Measurements from ENCODE around the gene CENPB. TPM values are rescaled to one million over a fixed set of nuclear protein-coding genes. Genes with fewer than 3 reads are reported as not detected.

CENPB gene
- total RNA-seq, 1 experiment from 2014 or later, result 108 TPM

- Histone ChIP-seq H3K36me3 (ENCODE audit: insufficient read depth, low read length, poor library complexity, severe bottlenecking) (no peaks in the 10 kb centered on the region), H3K9me3 (ENCODE audit: low read depth, low read length, poor library complexity, severe bottlenecking) (no peaks in the 10 kb centered on the region), H3K4me1 (ENCODE audit: insufficient read depth, low read length, poor library complexity, severe bottlenecking) (no peaks in the 10 kb centered on the region), H3K4me3 (ENCODE audit: low read depth, low read length, poor library complexity, severe bottlenecking) (no peak overlapping the region), H3K27me3 (replicated peaks; ENCODE audit: insufficient read depth, low read depth, low read length, poor library complexity) (no peaks in the 10 kb centered on the region), H3K27ac (ENCODE audit: low read depth, low read length, poor library complexity, severe bottlenecking) (no peak overlapping the region)
- CTCF ChIA-PET, result no interaction called here
- intact Hi-C loops (cut with micrococcal nuclease; ENCODE audit: unreplicated experiment), result no loop called here
- no peak for DNase-seq (ENCODE audit: low spot score)
- POLR2A ChIA-PET (ENCODE audit: low non-redundant PET), result no interaction called here
- no peak for TF ChIP-seq EZH2 (IDR thresholded peaks at IDR 0.05; ENCODE audit: borderline replicate concordance, low read depth, low read length, poor library complexity, severe bottlenecking)
- no peak for TF ChIP-seq CTCF (conservative IDR thresholded peaks at IDR 0.05; ENCODE audit: low read depth, low read length)
- BruUV-seq (replicated peaks), result no TSS peak
Observed at GRCh38 chr20:3738111-3739053, 48.2 kb downstream of the CENPB start.

GRCh38 chr20:3735768-3736167 lies 50.8 kb downstream of the CENPB start:
- DNase-seq (ENCODE audit: low spot score), result no peak
- no peak overlapping the region for H3K4me3 ChIP-seq (ENCODE audit: low read depth, low read length, poor library complexity, severe bottlenecking)
- no peaks in the 10 kb centered on the region for H3K36me3 ChIP-seq (ENCODE audit: insufficient read depth, low read length, poor library complexity, severe bottlenecking)
- ChIA-PET POLR2A (ENCODE audit: low non-redundant PET) (no interaction called here), CTCF (no interaction called here)
- BruUV-seq (replicated peaks), result no TSS peak
- no peak overlapping the region for H3K27ac ChIP-seq (ENCODE audit: low read depth, low read length, poor library complexity, severe bottlenecking)
- no peaks in the 10 kb centered on the region for H3K27me3 ChIP-seq (replicated peaks; ENCODE audit: insufficient read depth, low read depth, low read length, poor library complexity)
- H3K9me3 ChIP-seq (ENCODE audit: low read depth, low read length, poor library complexity, severe bottlenecking), result no peaks in the 10 kb centered on the region
- H3K4me1 ChIP-seq (ENCODE audit: insufficient read depth, low read length, poor library complexity, severe bottlenecking), result no peaks in the 10 kb centered on the region
- TF ChIP-seq EZH2 (IDR thresholded peaks at IDR 0.05; ENCODE audit: borderline replicate concordance, low read depth, low read length, poor library complexity, severe bottlenecking), result no peak
- no peak for TF ChIP-seq CTCF (conservative IDR thresholded peaks at IDR 0.05; ENCODE audit: low read depth, low read length)
- intact Hi-C loops (cut with micrococcal nuclease; ENCODE audit: unreplicated experiment), result no loop called here

- Histone ChIP-seq H3K4me1 (ENCODE audit: insufficient read depth, low read length, poor library complexity, severe bottlenecking) (no peaks in the 10 kb centered on the region), H3K27me3 (replicated peaks; ENCODE audit: insufficient read depth, low read depth, low read length, poor library complexity) (no peaks in the 10 kb centered on the region), H3K4me3 (ENCODE audit: low read depth, low read length, poor library complexity, severe bottlenecking) (no peak overlapping the region), H3K36me3 (ENCODE audit: insufficient read depth, low read length, poor library complexity, severe bottlenecking) (no peaks in the 10 kb centered on the region), H3K9me3 (ENCODE audit: low read depth, low read length, poor library complexity, severe bottlenecking) (no peaks in the 10 kb centered on the region), H3K27ac (ENCODE audit: low read depth, low read length, poor library complexity, severe bottlenecking) (no peak overlapping the region)
- ChIA-PET POLR2A (ENCODE audit: low non-redundant PET) (no interaction called here), CTCF (no interaction called here)
- no peak for TF ChIP-seq CTCF (conservative IDR thresholded peaks at IDR 0.05; ENCODE audit: low read depth, low read length)
- DNase-seq (ENCODE audit: low spot score), result no peak
- intact Hi-C loops (cut with micrococcal nuclease; ENCODE audit: unreplicated experiment), result no loop called here
- no TSS peak for BruUV-seq (replicated peaks)
Observed at GRCh38 chr20:3734111-3734843, 52.3 kb downstream of the CENPB start.

Other genes starting within 250 kb of the CENPB start
- not detected in 2 replicates for gene GFRA4, start 123.3 kb downstream of the CENPB start, total RNA-seq (2021)
- not detected in 2 replicates for gene ADAM33, start 104.7 kb downstream of the CENPB start, total RNA-seq (2021)
- gene SIGLEC1, start 74.1 kb downstream of the CENPB start, total RNA-seq (2021), result not detected in 2 replicates
- not detected in 2 replicates for gene HSPA12B, start 54.1 kb downstream of the CENPB start, total RNA-seq (2021)
- gene ADISSP, start 19.0 kb downstream of the CENPB start, total RNA-seq (2021), result 75.7 and 80.3 TPM in 2 replicates
- 0.26 and 0.49 TPM in 2 replicates for gene SPEF1, start 5.3 kb downstream of the CENPB start, total RNA-seq (2021)
- gene CDC25B, start 9.6 kb upstream of the CENPB start, total RNA-seq (2021), result 113 and 119 TPM in 2 replicates
- 15.0 and 17.5 TPM in 2 replicates for gene AP5S1, start 33.8 kb upstream of the CENPB start, total RNA-seq (2021)
- gene MAVS, start 60.1 kb upstream of the CENPB start, total RNA-seq (2021), result 28.2 and 32.4 TPM in 2 replicates
- 71.0 and 77.4 TPM in 2 replicates for gene PANK2, start 102.6 kb upstream of the CENPB start, total RNA-seq (2021)
- 19.3 and 21.5 TPM in 2 replicates for gene RNF24, start 228.8 kb upstream of the CENPB start, total RNA-seq (2021)